Renal pelvis (tissue), 12 donors: Measurements from ENCODE around the gene HLA-B. TPM values are rescaled to one million over a fixed set of nuclear protein-coding genes. Genes with fewer than 3 reads are reported as not detected.
"Not testable (repeated sequence)": the region's sequence is repeated elsewhere in the genome, so short reads cannot be mapped to it uniquely, and the experiment has no call there.

Source experiments
- DNase-seq: peaks from one replicate; pipeline ENCODE4 v3.0.0-alpha.2; 2013
- long read RNA-seq, 16 experiments: transcript quantifications; one replicate each; lab custom pipeline, GENCODE V29; 2026
- polyA plus RNA-seq, 3 donors: library from polyadenylated mRNA; unstranded; fragments of 120-200 nt; gene quantifications; one replicate each; pipeline ENCODE4 v1.2.1, GENCODE V29; 2013; ENCODE audit not compliant: insufficient read length in 3 of 3

Gene HLA-B
- polyA plus RNA-seq: 100 to 1,000 TPM; 104 to 117 (median 116) TPM
- long read RNA-seq, donor 1, transcript HLA-B-249 (8 exons, 1,547 nt): major isoform, 47 of 58 reads
- long read RNA-seq, donor 1, partial matches to known transcripts: 5 of 58 reads
- long read RNA-seq, donor 1, other reads (novel, unspliced or antisense): 0 of 58 reads
- long read RNA-seq, donor 2, transcript HLA-B-249 (8 exons, 1,547 nt): major isoform, 49 of 55 reads
- long read RNA-seq, donor 2, partial matches to known transcripts: 0 of 55 reads
- long read RNA-seq, donor 2, other reads (novel, unspliced or antisense): 0 of 55 reads
- long read RNA-seq, donor 3, transcript HLA-B-249 (8 exons, 1,547 nt): major isoform, 35 of 55 reads
- long read RNA-seq, donor 3, partial matches to known transcripts: 15 of 55 reads
- long read RNA-seq, donor 3, other reads (novel, unspliced or antisense): 0 of 55 reads
- long read RNA-seq, donor 4, transcript HLA-B-249 (8 exons, 1,547 nt): major isoform, 44 of 80 reads
- long read RNA-seq, donor 4, partial matches to known transcripts: 32 of 80 reads
- long read RNA-seq, donor 4, other reads (novel, unspliced or antisense): 0 of 80 reads
- long read RNA-seq, donor 5, transcript HLA-B-249 (8 exons, 1,547 nt): major isoform, 12 of 20 reads
- long read RNA-seq, donor 5, partial matches to known transcripts: 7 of 20 reads
- long read RNA-seq, donor 5, other reads (novel, unspliced or antisense): 0 of 20 reads
- long read RNA-seq, donor 6, transcript HLA-B-249 (8 exons, 1,547 nt): major isoform, 18 of 19 reads
- long read RNA-seq, donor 6, partial matches to known transcripts: 0 of 19 reads
- long read RNA-seq, donor 6, other reads (novel, unspliced or antisense): 0 of 19 reads
- long read RNA-seq, donor 7, transcript HLA-B-249 (8 exons, 1,547 nt): major isoform, 48 of 68 reads
- long read RNA-seq, donor 7, partial matches to known transcripts: 15 of 68 reads
- long read RNA-seq, donor 7, other reads (novel, unspliced or antisense): 0 of 68 reads
- long read RNA-seq, donor 8, transcript HLA-B-249 (8 exons, 1,547 nt): major isoform, 12 of 21 reads
- long read RNA-seq, donor 8, partial matches to known transcripts: 8 of 21 reads
- long read RNA-seq, donor 8, other reads (novel, unspliced or antisense): 0 of 21 reads
- long read RNA-seq, donor 9, transcript HLA-B-249 (8 exons, 1,547 nt): major isoform, 38 of 42 reads
- long read RNA-seq, donor 9, partial matches to known transcripts: 0 of 42 reads
- long read RNA-seq, donor 9, other reads (novel, unspliced or antisense): 0 of 42 reads
- long read RNA-seq, donor 10, transcript HLA-B-249 (8 exons, 1,547 nt): major isoform, 25 of 38 reads
- long read RNA-seq, donor 10, partial matches to known transcripts: 6 of 38 reads
- long read RNA-seq, donor 10, other reads (novel, unspliced or antisense): 0 of 38 reads
- long read RNA-seq, donor 11, transcript HLA-B-249 (8 exons, 1,547 nt): major isoform, 23 of 30 reads
- long read RNA-seq, donor 11, partial matches to known transcripts: 0 of 30 reads
- long read RNA-seq, donor 11, other reads (novel, unspliced or antisense): 0 of 30 reads
- long read RNA-seq, donor 12, transcript HLA-B-249 (8 exons, 1,547 nt): major isoform, 33 of 68 reads
- long read RNA-seq, donor 12, partial matches to known transcripts: 29 of 68 reads
- long read RNA-seq, donor 12, other reads (novel, unspliced or antisense): 0 of 68 reads
- long read RNA-seq, donor 13, transcript HLA-B-249 (8 exons, 1,547 nt): major isoform, 20 of 27 reads
- long read RNA-seq, donor 13, partial matches to known transcripts: 0 of 27 reads
- long read RNA-seq, donor 13, other reads (novel, unspliced or antisense): 0 of 27 reads
- long read RNA-seq, donor 14, transcript HLA-B-253 (2 exons, 753 nt): minor isoform, 6 of 54 reads
- long read RNA-seq, donor 14, transcript HLA-B-249 (8 exons, 1,547 nt): major isoform, 31 of 54 reads
- long read RNA-seq, donor 14, partial matches to known transcripts: 15 of 54 reads
- long read RNA-seq, donor 14, other reads (novel, unspliced or antisense): 0 of 54 reads
- long read RNA-seq, donor 15, transcript HLA-B-249 (8 exons, 1,547 nt): major isoform, 63 of 92 reads
- long read RNA-seq, donor 15, transcript HLA-B-254 (3 exons, 917 nt): minor isoform, 6 of 92 reads
- long read RNA-seq, donor 15, partial matches to known transcripts: 21 of 92 reads
- long read RNA-seq, donor 15, other reads (novel, unspliced or antisense): 0 of 92 reads
- long read RNA-seq, donor 16, transcript HLA-B-249 (8 exons, 1,547 nt): major isoform, 37 of 45 reads
- long read RNA-seq, donor 16, partial matches to known transcripts: 5 of 45 reads
- long read RNA-seq, donor 16, other reads (novel, unspliced or antisense): 0 of 45 reads

DNA sequence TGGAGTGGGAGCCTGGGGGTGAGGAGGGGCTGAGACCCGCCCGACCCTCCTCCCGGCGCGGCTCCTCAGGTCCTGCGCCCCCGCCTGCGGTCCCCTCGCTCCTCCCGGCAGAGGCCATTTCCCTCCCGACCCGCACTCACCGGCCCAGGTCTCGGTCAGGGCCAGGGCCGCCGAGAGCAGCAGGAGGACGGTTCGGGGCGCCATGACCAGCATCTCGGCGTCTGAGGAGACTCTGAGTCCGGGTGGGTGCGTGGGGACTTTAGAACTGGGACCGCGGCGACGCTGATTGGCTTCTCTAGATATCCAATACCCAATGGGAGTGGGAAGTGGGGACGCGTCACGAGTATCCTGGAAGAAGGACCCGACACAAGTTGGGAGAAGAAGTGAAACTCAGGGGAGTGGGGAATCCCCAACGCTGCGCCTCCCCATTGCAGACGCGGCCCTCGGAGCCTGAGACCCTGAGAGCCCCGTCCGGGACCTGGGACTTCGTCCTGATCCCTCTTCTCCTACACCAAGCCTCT is at the start of gene HLA-B:
Gene HLA-B (minus strand): TSS at position 234 of the 521 bp plus-strand sequence. CDS start 21 bp downstream, at position 213.
- peak; percentile 67 for DNase-seq

DNA sequence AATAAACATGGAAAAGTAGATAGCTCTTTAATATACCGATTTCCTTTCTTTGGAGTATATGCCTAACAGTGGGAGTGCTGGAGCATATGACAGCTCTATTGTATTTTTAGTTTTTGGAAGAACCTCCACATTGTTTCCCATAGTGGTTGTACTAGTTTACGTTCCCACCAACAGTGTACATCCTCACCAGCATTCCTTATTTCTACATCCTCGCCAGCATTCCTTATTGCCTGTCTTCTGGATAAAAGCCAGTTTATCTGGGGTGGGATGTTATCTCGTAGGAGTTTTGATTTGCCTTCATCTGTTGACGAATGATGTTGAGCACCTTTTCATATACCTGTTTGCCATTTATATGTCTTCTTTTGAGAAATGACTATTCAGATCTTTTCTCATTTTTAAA is 49.0 kb upstream of the HLA-B start:
- DNase-seq: no peak

DNA sequence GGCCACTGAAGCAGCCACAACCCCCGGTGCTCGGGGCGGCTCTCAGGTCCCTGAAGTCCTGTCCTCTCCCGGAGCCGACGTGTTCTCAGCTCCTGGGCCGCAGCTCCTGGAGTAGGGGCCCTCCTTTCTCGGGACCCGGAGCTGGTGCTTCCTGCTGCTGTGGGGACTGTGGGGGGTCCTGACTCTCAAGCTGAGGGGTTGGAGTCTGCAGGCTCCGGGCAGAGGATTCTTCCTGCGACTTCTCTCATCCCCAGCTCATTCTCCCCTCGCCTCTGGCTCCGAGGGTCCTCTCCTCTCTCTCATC is 47.0 kb upstream of the HLA-B start:
- DNase-seq: not testable (repeated sequence)

DNA sequence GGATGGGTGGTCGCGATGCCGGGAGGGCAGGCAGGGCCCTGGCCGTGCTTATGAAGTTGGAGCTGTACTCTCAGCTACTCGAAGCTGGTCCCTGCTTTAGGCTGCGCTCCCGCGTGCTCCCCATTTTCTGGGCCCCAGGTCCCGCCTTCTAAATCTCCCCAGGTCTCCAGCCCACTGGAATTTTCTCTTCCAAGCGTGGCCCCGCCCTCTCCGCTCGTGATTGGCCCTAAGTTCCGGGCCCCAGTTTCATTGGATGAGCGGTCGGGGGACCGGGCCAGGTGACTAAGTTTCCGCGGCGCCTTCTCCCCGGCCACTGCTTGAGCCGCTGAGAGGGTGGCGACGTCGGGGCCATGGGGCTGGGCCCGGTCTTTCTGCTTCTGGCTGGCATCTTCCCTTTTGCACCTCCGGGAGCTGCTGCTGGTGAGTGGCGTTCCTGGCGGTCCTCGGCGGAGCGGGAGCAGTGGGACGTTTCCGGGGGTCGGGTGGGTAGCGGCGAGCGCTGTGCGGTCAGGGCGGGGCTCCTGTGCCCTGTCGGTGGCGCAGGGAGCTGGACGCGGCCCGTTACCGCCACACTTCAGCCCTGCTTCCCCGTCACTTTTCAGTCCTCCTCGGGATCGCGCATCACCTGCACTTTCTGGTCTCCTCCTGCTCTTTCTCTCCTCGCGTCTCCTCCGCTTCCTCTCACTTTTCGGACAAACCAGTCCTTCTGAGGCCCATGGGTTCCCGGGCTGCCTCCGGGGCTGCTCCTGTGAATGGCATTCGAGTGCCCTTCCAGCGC is 46.5 kb upstream of the HLA-B start, which contains the start of gene MICA:
Gene MICA (plus strand): TSS at position 313 of the 778 bp plus-strand sequence. CDS start 38 bp downstream, at position 351.
- peak; percentile 87 for DNase-seq

DNA sequence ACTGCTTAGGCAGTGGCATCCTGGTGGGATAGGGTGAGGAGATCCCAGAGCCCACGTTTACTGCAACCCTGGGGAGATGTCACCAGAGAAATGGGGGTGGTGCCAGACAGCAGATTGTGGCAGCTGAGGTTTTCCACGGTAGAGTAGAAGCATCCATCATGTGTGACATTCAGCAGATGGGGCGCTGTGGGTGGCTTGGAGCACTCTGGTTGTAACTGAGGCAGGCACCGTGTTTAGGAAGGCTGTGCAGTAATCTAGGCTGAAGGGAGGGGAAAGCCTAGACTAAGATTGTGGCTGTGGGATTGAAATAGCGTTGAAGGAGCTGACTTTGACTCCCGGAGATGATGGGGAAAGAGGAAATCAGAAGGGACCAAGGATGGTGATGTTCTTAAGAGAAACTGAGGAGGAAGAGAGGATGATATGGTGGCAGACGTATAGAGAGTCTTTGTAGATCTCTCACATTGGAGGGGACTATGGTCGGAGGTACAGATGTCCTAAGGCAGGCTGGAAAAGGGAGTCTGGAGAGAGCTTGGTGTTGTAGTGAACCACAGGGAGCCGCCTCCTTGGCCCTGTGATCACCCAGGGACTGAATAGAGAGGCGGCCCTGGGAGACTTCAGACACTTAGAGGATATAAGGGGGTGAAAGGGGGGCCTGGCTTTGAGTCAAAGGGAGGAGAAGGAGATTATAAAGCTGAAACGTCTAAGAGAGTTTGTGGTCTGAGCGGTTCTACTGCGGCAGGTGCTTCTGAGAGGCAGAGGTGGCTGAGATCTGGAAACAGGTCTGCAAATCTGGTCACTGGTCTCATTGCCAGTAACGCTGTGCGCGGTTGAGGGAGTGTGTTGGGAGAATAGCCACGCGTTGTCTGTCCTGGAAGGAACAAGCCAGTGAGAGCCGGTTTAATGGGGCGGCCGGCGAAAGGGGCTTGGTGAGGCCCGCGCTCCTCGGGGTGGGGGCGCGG is 45.6 kb upstream of the HLA-B start:
- no peak for DNase-seq

DNA sequence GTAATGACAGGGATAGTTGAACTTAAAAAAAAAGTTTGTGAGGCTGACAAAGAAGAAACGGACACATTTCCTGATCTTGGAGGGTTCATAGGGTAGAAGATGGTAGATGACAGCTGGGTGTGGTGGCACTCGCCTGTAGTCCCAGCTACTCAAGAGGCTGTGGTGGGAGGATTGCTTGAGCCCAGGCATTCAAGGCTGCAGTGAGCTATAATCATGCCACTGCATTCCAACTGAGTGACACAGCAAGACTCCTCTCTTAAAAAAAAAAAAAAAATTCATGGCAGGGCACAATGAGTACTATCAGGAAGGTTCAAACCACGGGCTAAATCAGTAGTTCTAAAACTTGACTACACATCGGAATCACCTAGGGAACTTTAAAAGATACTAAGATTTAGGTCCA is 44.4 kb upstream of the HLA-B start:
- no peak for DNase-seq

DNA sequence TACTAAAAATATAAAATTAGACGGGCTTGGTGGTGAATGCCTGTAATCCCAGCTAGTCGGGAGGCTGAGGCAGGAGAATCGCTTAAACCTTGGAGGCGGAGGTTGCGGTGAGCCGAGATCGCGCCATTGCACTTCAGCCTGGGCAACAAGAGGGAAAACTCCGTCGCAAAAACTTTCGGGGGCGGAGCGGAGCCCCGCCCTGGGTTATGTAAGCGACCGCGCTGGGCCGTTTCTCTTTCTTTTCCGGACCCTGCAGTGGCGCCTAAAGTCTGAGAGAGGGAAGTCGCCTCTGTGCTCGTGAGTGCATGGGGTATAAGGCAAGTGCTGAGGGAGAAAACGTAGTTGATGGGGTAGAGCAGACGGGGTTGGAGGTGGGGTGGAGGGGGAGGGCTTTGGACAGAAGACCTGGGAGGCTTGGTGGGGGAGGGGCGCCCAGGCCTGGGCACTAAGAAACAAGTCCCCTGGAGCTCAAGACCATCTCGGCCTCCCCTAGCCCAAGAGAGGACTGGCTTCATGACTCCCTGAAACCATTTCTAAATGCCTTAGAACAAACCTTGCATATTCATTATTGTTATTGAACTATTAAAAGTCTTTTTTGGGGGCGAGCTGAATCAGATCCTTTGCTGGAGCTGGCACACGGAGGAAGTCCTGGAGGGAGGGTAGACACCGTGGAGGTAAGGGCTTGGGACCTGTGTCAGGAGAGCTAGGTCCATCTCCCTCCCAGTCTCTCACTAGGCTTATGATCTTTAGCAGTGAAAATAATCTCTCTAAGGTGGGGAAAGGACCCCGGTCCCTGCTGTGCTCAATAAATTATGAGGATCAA is 43.7 kb upstream of the HLA-B start:
- no peak for DNase-seq

DNA sequence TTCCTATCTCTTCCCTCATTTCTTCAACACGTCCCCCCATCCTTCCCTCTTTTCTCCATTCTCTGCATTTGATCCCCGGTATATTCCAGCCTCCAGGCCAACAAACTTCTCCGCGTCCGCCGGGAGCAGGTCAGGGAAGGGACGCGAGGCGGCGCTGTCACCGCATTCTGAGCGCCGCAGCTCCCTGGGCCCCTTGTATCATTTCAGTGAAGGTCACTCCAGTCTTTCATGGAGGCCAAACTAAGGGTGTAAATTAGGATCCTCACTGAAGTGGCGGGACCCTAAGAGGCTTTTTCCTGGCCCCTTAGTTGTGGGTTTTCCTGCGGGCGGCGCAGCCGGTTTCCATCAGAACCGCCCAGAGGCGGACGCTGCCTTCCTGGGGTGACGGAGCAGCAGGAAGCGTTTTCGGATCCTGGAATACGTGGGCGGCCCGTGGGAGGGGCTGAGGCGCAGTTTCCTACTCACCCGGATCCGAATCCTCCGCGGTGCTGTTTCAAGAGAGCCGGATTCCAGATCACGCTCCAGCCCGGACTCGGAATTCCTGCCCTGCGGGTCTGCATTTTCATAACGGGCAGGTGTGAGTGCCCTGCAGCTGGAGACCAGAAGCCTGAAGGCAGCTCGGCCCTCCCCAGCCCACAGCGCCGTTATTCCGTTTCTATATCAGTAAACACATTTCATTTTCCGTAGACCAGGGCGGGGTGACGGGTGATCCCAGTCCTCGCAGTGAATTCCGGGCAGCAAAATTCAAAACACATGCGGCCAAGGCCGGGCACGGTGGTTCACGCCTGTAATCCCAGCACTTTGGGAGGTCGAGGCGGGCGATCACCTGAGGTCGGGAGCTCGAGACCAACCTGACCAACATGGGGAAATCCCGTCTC is 42.8 kb upstream of the HLA-B start:
- peak; percentile 84 for DNase-seq

DNA sequence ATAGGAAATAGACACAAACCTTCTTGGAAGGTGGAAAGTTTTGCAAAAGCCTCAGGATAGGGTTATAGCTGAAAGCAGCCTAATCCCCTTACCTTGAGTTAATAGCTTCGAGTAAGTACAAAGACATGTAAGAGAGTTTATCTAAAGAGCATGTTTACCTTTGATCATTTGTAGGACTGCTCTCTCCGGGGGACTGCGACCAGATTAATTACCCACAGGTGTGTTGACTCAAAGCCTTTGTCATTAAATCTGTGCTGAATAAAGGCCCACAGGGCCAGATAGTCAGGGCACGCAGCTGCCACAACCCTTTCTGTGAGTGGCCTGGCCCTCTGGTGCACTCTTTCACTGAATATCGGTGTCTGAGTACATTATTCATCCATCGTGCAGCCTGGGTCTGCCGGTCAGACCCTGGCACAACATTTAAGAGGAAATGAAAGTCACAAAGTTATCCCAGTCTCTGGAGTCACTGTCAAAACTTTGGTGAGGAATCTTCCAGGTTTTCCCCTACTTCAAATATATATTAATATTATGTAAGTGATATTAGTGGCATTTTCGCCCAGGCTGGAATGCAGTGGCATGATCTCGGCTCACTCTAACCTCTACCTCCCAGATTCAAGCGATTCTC is 41.0 kb upstream of the HLA-B start:
- DNase-seq: no peak

DNA sequence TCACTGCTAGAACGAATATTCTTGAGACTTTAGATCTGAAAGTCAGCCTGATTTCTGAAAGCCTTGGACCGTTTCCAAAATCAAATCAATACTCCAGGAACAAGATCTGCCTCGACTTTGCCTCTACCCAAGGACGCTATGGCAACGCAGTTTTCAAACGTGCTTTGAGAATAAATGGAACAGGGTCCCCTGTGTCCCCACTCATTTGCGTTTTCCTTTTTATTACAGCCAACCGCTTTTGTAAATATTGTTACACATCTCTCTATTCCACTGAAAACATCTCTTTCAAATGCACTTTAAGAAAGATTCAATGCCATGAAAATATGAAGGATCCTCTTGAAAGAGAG is 40.1 kb upstream of the HLA-B start:
- not testable (repeated sequence) for DNase-seq

DNA sequence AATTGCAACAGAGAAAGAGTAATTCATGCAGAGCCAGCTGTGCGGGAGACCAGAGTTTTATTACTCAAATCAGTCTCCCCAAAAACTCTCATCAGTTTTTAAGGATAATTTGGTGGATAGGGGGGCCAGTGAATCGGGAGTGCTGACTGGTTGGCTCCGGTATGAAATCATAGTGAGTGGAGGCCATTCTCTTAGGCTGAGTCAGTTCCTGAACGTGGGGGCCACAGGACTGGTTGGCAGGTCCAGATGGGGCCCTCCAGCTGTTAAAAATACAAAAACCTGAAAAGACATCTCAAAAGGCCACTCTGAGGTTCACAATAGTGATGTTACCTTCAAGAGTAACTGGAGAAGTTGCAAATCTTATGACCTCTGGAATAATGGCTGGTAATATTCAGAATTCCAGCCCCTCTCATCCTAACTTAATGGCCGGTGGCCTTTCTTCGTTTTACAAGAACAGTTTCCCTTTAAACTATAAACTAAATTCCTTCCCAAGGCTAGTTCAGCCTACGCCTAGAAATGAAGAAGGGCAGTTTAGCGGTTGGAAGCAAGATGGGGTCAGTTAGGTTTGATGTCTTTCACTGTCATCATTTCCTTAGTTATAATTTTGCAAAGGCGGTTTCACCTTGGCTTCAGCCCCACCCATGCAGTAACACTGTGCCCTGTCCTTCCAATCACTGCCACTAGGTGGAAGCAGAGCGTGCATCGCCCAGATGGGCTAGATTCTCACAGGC is 39.6 kb upstream of the HLA-B start:
- peak; percentile 52 for DNase-seq

DNA sequence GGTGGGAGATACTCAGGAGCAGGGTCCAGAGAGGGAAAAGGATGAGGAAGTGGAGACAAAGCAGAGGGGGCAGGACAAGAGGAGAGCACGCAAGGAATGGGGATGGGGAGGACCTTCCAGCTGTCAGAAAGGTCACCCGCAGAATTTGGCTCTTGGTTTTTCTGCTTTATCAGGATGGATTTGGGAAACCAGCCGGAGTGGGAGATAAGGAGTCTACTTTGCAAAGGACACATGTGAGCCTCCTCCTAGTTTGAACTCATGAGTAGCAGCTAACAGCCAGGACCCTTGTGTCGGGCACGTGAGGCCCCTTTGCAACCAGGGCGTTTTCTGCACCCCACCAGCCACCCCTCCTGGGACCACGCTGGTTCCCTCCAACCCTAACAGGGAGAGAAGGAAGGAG is 38.9 kb upstream of the HLA-B start:
- DNase-seq: no peak

DNA sequence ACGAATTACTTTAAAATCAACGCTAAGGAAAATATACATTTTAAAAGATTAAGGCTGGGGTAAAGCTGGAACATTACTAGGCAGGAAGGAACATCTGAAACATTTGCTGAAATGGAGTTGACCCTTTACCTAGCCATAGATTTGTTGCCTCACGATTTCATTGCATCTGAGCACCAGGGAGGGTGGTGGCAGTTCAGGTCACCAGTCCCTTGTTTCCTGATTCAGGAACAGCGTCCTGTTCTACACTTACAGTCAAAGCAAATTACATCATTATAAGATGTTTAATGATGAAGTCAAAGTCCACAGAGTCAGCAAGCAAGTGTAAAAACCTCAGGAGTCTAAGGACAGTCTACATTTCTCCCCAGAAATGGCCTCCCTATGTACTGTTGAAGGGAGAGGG is 37.4 kb upstream of the HLA-B start:
- DNase-seq: no peak

DNA sequence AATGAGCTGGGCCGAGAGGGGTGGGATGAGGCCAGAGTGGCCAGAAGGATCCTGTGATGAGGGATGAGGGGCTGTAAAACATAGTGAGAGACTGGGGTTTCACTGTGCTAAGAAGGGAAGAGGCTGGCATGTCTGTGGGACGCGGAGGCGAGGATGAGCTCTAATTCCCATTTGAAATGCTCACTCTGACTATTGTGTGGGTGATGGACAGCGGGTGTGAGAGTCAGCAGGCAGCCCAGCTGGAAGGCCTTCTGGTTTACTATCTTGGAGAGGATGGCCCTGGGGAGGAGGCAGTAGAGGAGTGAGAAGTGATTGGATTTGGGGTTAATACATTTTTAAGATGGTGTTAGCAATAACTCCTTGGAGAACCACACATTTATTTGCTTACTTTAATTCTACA is 37.0 kb upstream of the HLA-B start:
- DNase-seq: no peak
